Spleen (tissue), 7 donors: ENCODE data around the gene SYNPO.

Experiments
- POLR2A ChIP-seq, 3 donors: fragments of 450-650 bp; IDR thresholded peaks; one replicate each; pipeline ENCODE4 v1.5.1; 2017; ENCODE audit warnings: antibody characterized with exemption in 3 of 3, mild to moderate bottlenecking in 1 of 3
- POLR2AphosphoS5 ChIP-seq, 3 donors: sonication (generic); formaldehyde crosslinking; IDR thresholded peaks; one replicate each; pipeline ENCODE4 v1.5.1; 2017; ENCODE audit warnings: antibody characterized with exemption in 3 of 3
- TF ChIP-seq, protein P1 (sequence below), 11 experiments: fragments of 200-600 bp in 7 of 11; fragments of 450-650 bp in 4 of 11; sonication (generic) in 4 of 11; IDR thresholded peaks in 8 of 11; conservative IDR thresholded peaks in 3 of 11; 1 replicate in 7 of 11; 2 replicates in 4 of 11; pipeline versions ENCODE4 v1.4.0 to v1.8.0; 2016 to 2021; ENCODE audit warnings: antibody characterized with exemption in 11 of 11, inconsistent platforms in 4 of 11, mild to moderate bottlenecking in 1 of 11
- donor health status: DM: no; HTN: no; CAD: no; lungs with moderate emphysema.
- donor health status: DM: no; HTN: no; CAD: no.
- donor health status: DM: no; HTN: no; CAD: no.

DNA sequence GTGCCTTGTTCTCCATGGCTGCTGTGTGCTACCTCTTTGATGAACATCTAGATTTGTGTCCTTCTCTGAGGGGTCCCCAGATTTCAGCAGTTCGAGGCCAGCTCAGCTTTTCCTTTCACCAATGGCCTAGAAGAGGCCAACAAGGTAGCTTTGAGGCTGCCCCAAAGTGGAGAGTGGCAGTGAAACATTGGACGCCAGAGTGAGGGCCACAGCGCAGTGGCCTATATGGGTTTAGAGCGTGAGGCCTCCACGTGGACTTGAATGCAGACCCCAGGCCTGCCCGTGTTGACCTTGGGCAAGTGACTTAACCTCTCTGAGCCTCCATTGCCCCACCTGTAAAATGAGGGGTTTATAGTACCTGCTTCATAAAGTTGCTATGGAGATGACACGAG is 32.4 kb downstream of the SYNPO start:
- TF ChIP-seq POLR2A (IDR thresholded peaks at IDR 0.05) (no peak), POLR2AphosphoS5 (IDR thresholded peaks at IDR 0.05) (no peak)
- TF ChIP-seq, protein P1, sequence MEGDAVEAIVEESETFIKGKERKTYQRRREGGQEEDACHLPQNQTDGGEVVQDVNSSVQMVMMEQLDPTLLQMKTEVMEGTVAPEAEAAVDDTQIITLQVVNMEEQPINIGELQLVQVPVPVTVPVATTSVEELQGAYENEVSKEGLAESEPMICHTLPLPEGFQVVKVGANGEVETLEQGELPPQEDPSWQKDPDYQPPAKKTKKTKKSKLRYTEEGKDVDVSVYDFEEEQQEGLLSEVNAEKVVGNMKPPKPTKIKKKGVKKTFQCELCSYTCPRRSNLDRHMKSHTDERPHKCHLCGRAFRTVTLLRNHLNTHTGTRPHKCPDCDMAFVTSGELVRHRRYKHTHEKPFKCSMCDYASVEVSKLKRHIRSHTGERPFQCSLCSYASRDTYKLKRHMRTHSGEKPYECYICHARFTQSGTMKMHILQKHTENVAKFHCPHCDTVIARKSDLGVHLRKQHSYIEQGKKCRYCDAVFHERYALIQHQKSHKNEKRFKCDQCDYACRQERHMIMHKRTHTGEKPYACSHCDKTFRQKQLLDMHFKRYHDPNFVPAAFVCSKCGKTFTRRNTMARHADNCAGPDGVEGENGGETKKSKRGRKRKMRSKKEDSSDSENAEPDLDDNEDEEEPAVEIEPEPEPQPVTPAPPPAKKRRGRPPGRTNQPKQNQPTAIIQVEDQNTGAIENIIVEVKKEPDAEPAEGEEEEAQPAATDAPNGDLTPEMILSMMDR (IDR thresholded peaks at IDR 0.05 in 8 of 11, conservative IDR thresholded peaks at IDR 0.05 in 3 of 11): no peak
